Lower lobe of right lung (tissue), 2 donors: ENCODE results near the gene MINDY1. TPM values are rescaled to one million over a fixed set of nuclear protein-coding genes. Genes with fewer than 3 reads are reported as not detected.

ENCODE experiments used
- ATAC-seq, 2 donors: fragments of 200-7000 bp; cut with Tn5 transposase; one replicate each; pipeline ENCODE4 v1.9.1; 2020 to 2022; ENCODE audit warnings: mild to moderate bottlenecking in 2 of 2, moderate library complexity in 2 of 2
- DNase-seq: peaks from one replicate; pipeline ENCODE4 v3.0.0-alpha.2; 2020
- H3K27ac ChIP-seq: fragments of 200-600 bp; one replicate; pipeline ENCODE4 v1.8.0; 2022
- H3K27me3 ChIP-seq: fragments of 200-600 bp; one replicate; pipeline ENCODE4 v1.8.0; 2022; ENCODE audit warnings: low read depth
- H3K36me3 ChIP-seq: fragments of 200-600 bp; one replicate; pipeline ENCODE4 v1.8.0; 2022; ENCODE audit warnings: mild to moderate bottlenecking
- H3K4me1 ChIP-seq: fragments of 200-600 bp; one replicate; pipeline ENCODE4 v1.8.0; 2022
- H3K4me3 ChIP-seq: fragments of 200-600 bp; one replicate; pipeline ENCODE4 v1.8.0; 2022; ENCODE audit warnings: mild to moderate bottlenecking
- H3K9me3 ChIP-seq: fragments of 200-600 bp; one replicate; pipeline ENCODE4 v1.8.0; 2022
- intact Hi-C: fragments of 100-400 bp; cut with DNase I; formaldehyde crosslinking; loops from one replicate; pipeline ENCODE4 v1.11.0; 2022
- total RNA-seq: library from RNA; stranded (reverse); fragmentation: NEBNext Ultra II Directional; extraction: Animal tissue kit (Norgen Biotek cat#: 25700); gene quantifications from one replicate; pipeline ENCODE4 v1.2.1, GENCODE V29; 2021
- TF ChIP-seq, protein P1 (sequence below): fragments of 200-600 bp; IDR thresholded peaks from one replicate; pipeline ENCODE4 v1.8.0; 2022; ENCODE audit warnings: antibody characterized with exemption, mild to moderate bottlenecking
- donor health status: DM: no; HTN: yes; CAD: no; lungs with severe emphysema.

MINDY1 gene
- total RNA-seq, 1 donor from 2014 or later: 27.8 TPM

DNA sequence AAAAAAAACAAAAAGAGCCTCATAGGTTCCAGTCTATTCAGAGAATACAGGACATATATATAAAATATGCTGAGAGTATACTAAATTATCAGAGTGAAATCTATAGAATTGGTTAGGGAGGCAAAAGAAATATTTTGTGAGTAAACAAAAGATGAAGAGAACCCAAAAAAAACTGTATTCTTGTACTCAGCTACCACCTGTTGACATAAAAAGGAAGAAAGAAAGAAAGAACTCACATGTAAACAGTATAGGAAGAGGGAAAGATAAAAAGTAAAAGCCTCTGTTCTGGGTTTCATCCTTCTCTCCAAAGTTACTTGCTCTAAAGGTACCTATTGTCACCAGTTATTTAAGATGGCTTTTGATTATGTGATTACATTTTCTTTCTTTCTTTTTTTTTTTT lies 19.8 kb upstream of the MINDY1 start:
- DNase-seq: no peak

DNA sequence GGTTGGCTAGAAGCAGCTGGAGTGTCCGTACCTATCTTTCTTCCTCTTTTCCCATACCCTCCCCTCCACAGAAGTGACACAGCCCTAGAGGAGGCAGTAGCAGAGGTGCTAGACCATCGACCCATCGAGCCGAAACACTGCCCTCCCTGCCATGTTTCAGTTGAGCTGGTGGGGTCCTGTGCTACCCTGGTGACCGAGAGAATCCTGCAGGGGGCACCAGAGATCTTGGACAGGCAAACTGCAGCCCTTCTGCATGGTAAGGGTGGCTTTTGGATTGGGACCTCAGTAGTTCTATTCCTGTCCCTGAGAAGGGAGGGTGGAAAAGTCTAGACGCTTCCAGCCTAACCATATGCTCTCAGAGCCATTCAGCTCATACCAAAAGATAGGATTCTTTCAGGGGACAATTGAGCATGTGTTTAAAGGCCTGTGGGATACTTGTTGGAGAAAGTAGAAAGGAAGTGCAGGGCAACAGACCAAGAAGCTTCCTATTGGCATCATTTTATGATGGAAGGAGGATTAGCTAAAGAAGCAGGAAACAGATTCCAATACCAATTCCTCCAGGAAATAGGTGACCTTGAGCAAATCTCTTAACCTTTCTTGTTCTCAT lies 17.9 kb upstream of the MINDY1 start:
- Histone ChIP-seq H3K36me3 (peaks cover 65% of the 10 kb centered on the region), H3K27me3 (no peaks in the 10 kb centered on the region), H3K27ac (no peak overlapping the region), H3K9me3 (no peaks in the 10 kb centered on the region), H3K4me3 (no peak overlapping the region), H3K4me1 (no peaks in the 10 kb centered on the region)
- ATAC-seq: peak; percentile 95 to 96
- peak; percentile 84 for DNase-seq
- TF ChIP-seq, protein P1, sequence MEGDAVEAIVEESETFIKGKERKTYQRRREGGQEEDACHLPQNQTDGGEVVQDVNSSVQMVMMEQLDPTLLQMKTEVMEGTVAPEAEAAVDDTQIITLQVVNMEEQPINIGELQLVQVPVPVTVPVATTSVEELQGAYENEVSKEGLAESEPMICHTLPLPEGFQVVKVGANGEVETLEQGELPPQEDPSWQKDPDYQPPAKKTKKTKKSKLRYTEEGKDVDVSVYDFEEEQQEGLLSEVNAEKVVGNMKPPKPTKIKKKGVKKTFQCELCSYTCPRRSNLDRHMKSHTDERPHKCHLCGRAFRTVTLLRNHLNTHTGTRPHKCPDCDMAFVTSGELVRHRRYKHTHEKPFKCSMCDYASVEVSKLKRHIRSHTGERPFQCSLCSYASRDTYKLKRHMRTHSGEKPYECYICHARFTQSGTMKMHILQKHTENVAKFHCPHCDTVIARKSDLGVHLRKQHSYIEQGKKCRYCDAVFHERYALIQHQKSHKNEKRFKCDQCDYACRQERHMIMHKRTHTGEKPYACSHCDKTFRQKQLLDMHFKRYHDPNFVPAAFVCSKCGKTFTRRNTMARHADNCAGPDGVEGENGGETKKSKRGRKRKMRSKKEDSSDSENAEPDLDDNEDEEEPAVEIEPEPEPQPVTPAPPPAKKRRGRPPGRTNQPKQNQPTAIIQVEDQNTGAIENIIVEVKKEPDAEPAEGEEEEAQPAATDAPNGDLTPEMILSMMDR: peak; percentile 80
- intact Hi-C loops: no loop called here

More for the DNA sequence above, 19.8 kb upstream of the MINDY1 start:
- no peaks in the 10 kb centered on the region for H3K9me3 ChIP-seq
- ATAC-seq: no peak
- H3K36me3 ChIP-seq: peaks cover 70% of the 10 kb centered on the region
- no peak overlapping the region for H3K27ac ChIP-seq
- no peaks in the 10 kb centered on the region for H3K27me3 ChIP-seq
- no peaks in the 10 kb centered on the region for H3K4me1 ChIP-seq
- no peak overlapping the region for H3K4me3 ChIP-seq
- intact Hi-C loops: no loop called here
- TF ChIP-seq, protein P1: no peak

DNA sequence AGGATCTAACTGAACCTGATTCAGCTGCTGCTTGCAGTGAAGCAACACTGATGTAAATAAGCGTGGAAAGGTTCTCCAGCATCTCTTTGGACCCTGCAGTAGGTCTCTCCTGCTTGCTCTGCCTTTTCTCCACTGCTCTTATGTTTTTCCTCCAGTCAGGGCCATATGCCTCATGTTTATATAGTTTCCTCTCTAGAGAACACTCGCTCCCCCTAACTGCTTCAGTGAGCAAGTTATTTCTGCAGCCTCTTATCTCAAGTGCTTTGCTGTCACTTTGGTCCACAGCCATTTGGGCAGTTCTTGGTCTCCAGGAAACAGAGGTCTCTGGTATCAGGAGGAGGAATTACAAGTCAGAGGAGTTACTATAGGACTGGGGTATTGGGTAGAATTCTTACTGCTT lies 6.8 kb upstream of the MINDY1 start:
- Histone ChIP-seq H3K36me3 (peaks cover 12% of the 10 kb centered on the region), H3K27ac (peak overlapping the region; percentile 49), H3K27me3 (no peaks in the 10 kb centered on the region), H3K9me3 (no peaks in the 10 kb centered on the region), H3K4me1 (peaks cover 51% of the 10 kb centered on the region), H3K4me3 (no peak overlapping the region)
- intact Hi-C loops: no loop called here
- ATAC-seq (peak; percentile 83 to 87), DNase-seq (no peak)
- TF ChIP-seq, protein P1: no peak

DNA sequence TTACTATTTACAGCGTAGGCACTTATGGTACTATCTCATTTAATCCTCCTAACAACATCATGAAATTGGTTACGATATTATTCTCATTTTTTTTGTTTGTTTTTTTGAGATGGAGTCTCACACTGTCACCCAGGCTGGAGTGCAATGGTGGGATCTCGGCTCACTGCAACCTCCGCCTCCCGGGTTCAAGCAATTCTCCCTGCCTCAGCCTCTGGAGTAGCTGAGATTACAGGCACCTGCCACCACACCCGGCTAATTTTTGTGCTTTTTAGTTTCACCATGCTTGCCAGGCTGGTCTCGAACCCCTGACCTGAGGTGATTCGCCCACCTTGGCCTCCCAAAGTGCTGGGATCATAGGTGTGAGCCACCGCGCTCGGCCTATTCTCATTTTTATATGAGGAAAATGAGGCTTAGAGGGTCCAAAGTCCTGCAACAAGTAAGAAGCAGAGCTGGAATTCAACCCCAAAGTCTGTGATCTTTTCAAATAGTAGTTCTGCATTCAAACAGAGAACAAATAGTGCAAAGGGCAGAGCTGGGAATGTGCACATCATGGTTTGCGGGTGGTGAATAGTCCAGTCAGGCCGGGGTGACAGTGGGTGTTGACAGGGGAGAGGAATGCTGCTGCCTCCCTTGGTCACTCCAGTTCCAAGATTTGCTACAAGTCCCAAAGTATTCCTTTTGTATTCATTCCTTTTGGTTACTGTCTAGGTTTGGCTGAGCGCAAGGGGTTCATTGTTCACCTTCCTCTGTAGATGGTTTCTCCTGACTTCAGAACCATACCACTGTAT lies 6.2 kb upstream of the MINDY1 start:
- TF ChIP-seq, protein P1: no peak
- H3K4me1 ChIP-seq: peaks cover 53% of the 10 kb centered on the region
- ATAC-seq: peak in 1 of 2 donors; percentile 16
- H3K9me3 ChIP-seq: no peaks in the 10 kb centered on the region
- no peaks in the 10 kb centered on the region for H3K27me3 ChIP-seq
- H3K36me3 ChIP-seq: peaks cover 7% of the 10 kb centered on the region
- intact Hi-C loops: no loop called here
- H3K27ac ChIP-seq: peak overlapping the region; percentile 63
- no peak for DNase-seq
- H3K4me3 ChIP-seq: no peak overlapping the region

DNA sequence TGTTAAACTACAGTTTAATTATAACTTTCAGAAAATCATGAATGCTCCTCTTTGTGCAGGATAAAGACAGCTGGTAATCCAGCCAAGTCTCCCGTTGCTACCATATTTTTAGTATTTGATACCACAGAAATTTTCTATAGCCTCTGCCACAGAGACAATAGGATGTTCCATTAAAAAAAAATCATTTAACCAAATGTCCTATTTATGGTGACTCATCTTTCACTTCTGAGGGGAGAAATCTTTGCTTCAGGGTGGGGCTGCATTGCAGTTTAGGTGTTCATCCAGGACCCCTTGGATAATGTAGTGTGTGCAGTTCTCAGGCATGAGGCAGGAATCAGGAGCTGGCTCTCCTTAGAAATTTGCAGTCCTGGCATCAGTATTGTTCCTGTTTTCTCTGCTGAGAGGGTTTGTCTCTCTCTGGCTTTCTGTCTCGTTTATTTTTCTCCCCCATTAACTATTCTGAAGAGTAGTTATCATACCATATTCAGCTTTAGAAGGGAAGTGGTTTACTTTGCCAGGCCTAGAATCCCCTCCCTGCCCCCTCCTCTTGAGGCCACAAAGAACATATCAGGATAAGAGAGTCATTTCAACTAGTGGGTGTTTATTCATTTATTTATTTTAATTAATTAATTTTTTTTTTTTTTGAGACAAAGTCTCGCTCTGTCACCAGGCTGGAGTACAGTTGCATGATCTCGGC lies 4.6 kb upstream of the MINDY1 start:
- TF ChIP-seq, protein P1: no peak
- Histone ChIP-seq H3K36me3 (no peaks in the 10 kb centered on the region), H3K27ac (peak overlapping the region; percentile 63), H3K4me1 (peaks cover 64% of the 10 kb centered on the region), H3K4me3 (no peak overlapping the region), H3K9me3 (no peaks in the 10 kb centered on the region), H3K27me3 (no peaks in the 10 kb centered on the region)
- intact Hi-C loops: no loop called here
- DNase-seq: no peak
- no peak for ATAC-seq
